ENCODE results near the gene HMX2. TPM values are rescaled to one million over a fixed set of nuclear protein-coding genes. Genes with fewer than 3 reads are reported as not detected.

HMX2 gene
- polyA plus RNA-seq, 4 donors, result 0.12 to 0.48 TPM; not detected in 2

GRCh38 chr10:123146894-123147634 is 872 bp upstream of the HMX2 start:
- H3K4me1 ChIP-seq (ENCODE audit: control insufficient read depth in 3 of 3, insufficient read depth in 2 of 3, low read depth in 1 of 3, low read length in 2 of 3), result peaks cover 0 to 7% (median 6%) of the 10 kb centered on the region in 3 donors
- FAIRE-seq, result no peak

GRCh38 chr10:123148414-123149161 is 652 bp downstream of the HMX2 start:
- DNase-seq (no peak), FAIRE-seq (no peak)
- H3K4me3 ChIP-seq (ENCODE audit: low read depth in 1 of 3, low read length in 3 of 3), result peak overlapping the region in 1 of 3 donors; percentile 27
- H3K4me1 ChIP-seq (ENCODE audit: control insufficient read depth in 3 of 3, insufficient read depth in 2 of 3, low read depth in 1 of 3, low read length in 2 of 3), result peaks cover 0 to 7% (median 6%) of the 10 kb centered on the region in 3 donors
- peaks cover 0 to 3% of the 10 kb centered on the region in 2 donors for H3K9me3 ChIP-seq (ENCODE audit: control insufficient read depth in 2 of 2, insufficient read depth in 1 of 2, low read depth in 1 of 2, low read length in 1 of 2)
- H3K27me3 ChIP-seq (ENCODE audit: control insufficient read depth in 3 of 3, insufficient read depth in 3 of 3, low read length in 3 of 3), result peaks cover 37 to 95% (median 66%) of the 10 kb centered on the region in 3 donors
- 3 to 5% (median 3%) methylated on average over 43 to 55 of the region's 55 CpGs for WGBS, 3 donors
- H3K36me3 ChIP-seq (ENCODE audit: control insufficient read depth in 3 of 3, insufficient read depth in 2 of 3, low read depth in 1 of 3, low read length in 3 of 3), result no peaks in the 10 kb centered on the region
- H3K27ac ChIP-seq (ENCODE audit: low read depth in 1 of 3, low read length in 2 of 3), result no peak overlapping the region

More at GRCh38 chr10:123146894-123147634, 872 bp upstream of the HMX2 start:
- Histone ChIP-seq H3K27me3 (ENCODE audit: control insufficient read depth in 3 of 3, insufficient read depth in 3 of 3, low read length in 3 of 3) (peaks cover 43 to 99% (median 81%) of the 10 kb centered on the region in 3 donors), H3K36me3 (ENCODE audit: control insufficient read depth in 3 of 3, insufficient read depth in 2 of 3, low read depth in 1 of 3, low read length in 3 of 3) (no peaks in the 10 kb centered on the region), H3K4me3 (ENCODE audit: low read depth in 1 of 3, low read length in 3 of 3) (no peak overlapping the region), H3K27ac (ENCODE audit: low read depth in 1 of 3, low read length in 2 of 3) (no peak overlapping the region), H3K9me3 (ENCODE audit: control insufficient read depth in 2 of 2, insufficient read depth in 1 of 2, low read depth in 1 of 2, low read length in 1 of 2) (peaks cover 0 to 3% of the 10 kb centered on the region in 2 donors)
- DNase-seq, result no peak
- 8 to 15% (median 11%) methylated on average over 24 of the region's 24 CpGs for WGBS, 3 donors

- DNase-seq (no peak), FAIRE-seq (no peak)
- peak overlapping the region in 1 of 3 donors; percentile 40 for H3K4me3 ChIP-seq (ENCODE audit: low read depth in 1 of 3, low read length in 3 of 3)
- H3K9me3 ChIP-seq (ENCODE audit: control insufficient read depth in 2 of 2, insufficient read depth in 1 of 2, low read depth in 1 of 2, low read length in 1 of 2), result peaks cover 0 to 3% of the 10 kb centered on the region in 2 donors
- 4 to 13% (median 8%) methylated on average over 12 of the region's 12 CpGs for WGBS, 3 donors
- peaks cover 0 to 7% (median 6%) of the 10 kb centered on the region in 3 donors for H3K4me1 ChIP-seq (ENCODE audit: control insufficient read depth in 3 of 3, insufficient read depth in 2 of 3, low read depth in 1 of 3, low read length in 2 of 3)
- H3K27me3 ChIP-seq (ENCODE audit: control insufficient read depth in 3 of 3, insufficient read depth in 3 of 3, low read length in 3 of 3), result peaks cover 37 to 92% (median 65%) of the 10 kb centered on the region in 3 donors
- H3K27ac ChIP-seq (ENCODE audit: low read depth in 1 of 3, low read length in 2 of 3), result no peak overlapping the region
- no peaks in the 10 kb centered on the region for H3K36me3 ChIP-seq (ENCODE audit: control insufficient read depth in 3 of 3, insufficient read depth in 2 of 3, low read depth in 1 of 3, low read length in 3 of 3)
Observed at GRCh38 chr10:123149162-123149567, 1.2 kb downstream of the HMX2 start.

- Histone ChIP-seq H3K36me3 (ENCODE audit: control insufficient read depth in 3 of 3, insufficient read depth in 2 of 3, low read depth in 1 of 3, low read length in 3 of 3) (no peaks in the 10 kb centered on the region), H3K27ac (ENCODE audit: low read depth in 1 of 3, low read length in 2 of 3) (no peak overlapping the region), H3K27me3 (ENCODE audit: control insufficient read depth in 3 of 3, insufficient read depth in 3 of 3, low read length in 3 of 3) (peaks cover 37 to 86% (median 59%) of the 10 kb centered on the region in 3 donors), H3K9me3 (ENCODE audit: control insufficient read depth in 2 of 2, insufficient read depth in 1 of 2, low read depth in 1 of 2, low read length in 1 of 2) (peaks cover 0 to 3% of the 10 kb centered on the region in 2 donors), H3K4me1 (ENCODE audit: control insufficient read depth in 3 of 3, insufficient read depth in 2 of 3, low read depth in 1 of 3, low read length in 2 of 3) (peaks cover 0 to 7% (median 6%) of the 10 kb centered on the region in 3 donors), H3K4me3 (ENCODE audit: low read depth in 1 of 3, low read length in 3 of 3) (peak overlapping the region in 1 of 3 donors; percentile 40)
- WGBS, 3 donors, result 1 to 4% (median 2%) methylated on average over 59 to 76 of the region's 76 CpGs
- DNase-seq (peak; percentile 14 to 69), FAIRE-seq (no peak)
Observed at GRCh38 chr10:123149568-123150270, 1.8 kb downstream of the HMX2 start.

GRCh38 chr10:123150271-123150985 is 2.5 kb downstream of the HMX2 start:
- FAIRE-seq, result no peak
- H3K4me1 ChIP-seq (ENCODE audit: control insufficient read depth in 3 of 3, insufficient read depth in 2 of 3, low read depth in 1 of 3, low read length in 2 of 3), result peaks cover 0 to 9% (median 7%) of the 10 kb centered on the region in 3 donors
- peaks cover 0 to 3% of the 10 kb centered on the region in 2 donors for H3K9me3 ChIP-seq (ENCODE audit: control insufficient read depth in 2 of 2, insufficient read depth in 1 of 2, low read depth in 1 of 2, low read length in 1 of 2)
- H3K36me3 ChIP-seq (ENCODE audit: control insufficient read depth in 3 of 3, insufficient read depth in 2 of 3, low read depth in 1 of 3, low read length in 3 of 3), result no peaks in the 10 kb centered on the region
- H3K27ac ChIP-seq (ENCODE audit: low read depth in 1 of 3, low read length in 2 of 3), result no peak overlapping the region
- H3K27me3 ChIP-seq (ENCODE audit: control insufficient read depth in 3 of 3, insufficient read depth in 3 of 3, low read length in 3 of 3), result peaks cover 34 to 79% (median 52%) of the 10 kb centered on the region in 3 donors
- WGBS, 3 donors, result 4 to 13% (median 5%) methylated on average over 34 of the region's 34 CpGs
- H3K4me3 ChIP-seq (ENCODE audit: low read depth in 1 of 3, low read length in 3 of 3), result peak overlapping the region in 2 of 3 donors; percentile 5 to 16
- no peak for DNase-seq

- DNase-seq, result peak in 1 of 2 donors; percentile 19
- 1 to 3% (median 2%) methylated on average over 56 of the region's 56 CpGs for WGBS, 3 donors
- peaks cover under 1 to 11% (median 7%) of the 10 kb centered on the region in 3 donors for H3K4me1 ChIP-seq (ENCODE audit: control insufficient read depth in 3 of 3, insufficient read depth in 2 of 3, low read depth in 1 of 3, low read length in 2 of 3)
Observed at GRCh38 chr10:123150986-123151736, 3.2 kb downstream of the HMX2 start.

GRCh38 chr10:123151737-123152135 is 3.8 kb downstream of the HMX2 start:
- H3K4me3 ChIP-seq (ENCODE audit: low read depth in 1 of 3, low read length in 3 of 3), result no peak overlapping the region
- H3K9me3 ChIP-seq (ENCODE audit: control insufficient read depth in 2 of 2, insufficient read depth in 1 of 2, low read depth in 1 of 2, low read length in 1 of 2), result peaks cover 0 to 3% of the 10 kb centered on the region in 2 donors
- H3K4me1 ChIP-seq (ENCODE audit: control insufficient read depth in 3 of 3, insufficient read depth in 2 of 3, low read depth in 1 of 3, low read length in 2 of 3), result peaks cover 6 to 11% (median 7%) of the 10 kb centered on the region in 3 donors
- FAIRE-seq (no peak), DNase-seq (no peak)
- peaks cover 0 to 2% (median 1%) of the 10 kb centered on the region in 3 donors for H3K36me3 ChIP-seq (ENCODE audit: control insufficient read depth in 3 of 3, insufficient read depth in 2 of 3, low read depth in 1 of 3, low read length in 3 of 3)
- H3K27ac ChIP-seq (ENCODE audit: low read depth in 1 of 3, low read length in 2 of 3), result no peak overlapping the region
- 14 to 24% (median 20%) methylated on average over 7 of the region's 7 CpGs for WGBS, 3 donors
- peaks cover 32 to 66% (median 43%) of the 10 kb centered on the region in 3 donors for H3K27me3 ChIP-seq (ENCODE audit: control insufficient read depth in 3 of 3, insufficient read depth in 3 of 3, low read length in 3 of 3)

More at GRCh38 chr10:123150986-123151736, 3.2 kb downstream of the HMX2 start:
- peaks cover 34 to 72% (median 48%) of the 10 kb centered on the region in 3 donors for H3K27me3 ChIP-seq (ENCODE audit: control insufficient read depth in 3 of 3, insufficient read depth in 3 of 3, low read length in 3 of 3)
- FAIRE-seq, result no peak
- peaks cover 0 to under 1% (median 0%) of the 10 kb centered on the region in 3 donors for H3K36me3 ChIP-seq (ENCODE audit: control insufficient read depth in 3 of 3, insufficient read depth in 2 of 3, low read depth in 1 of 3, low read length in 3 of 3)
- no peak overlapping the region for H3K27ac ChIP-seq (ENCODE audit: low read depth in 1 of 3, low read length in 2 of 3)
- peaks cover 0 to 3% of the 10 kb centered on the region in 2 donors for H3K9me3 ChIP-seq (ENCODE audit: control insufficient read depth in 2 of 2, insufficient read depth in 1 of 2, low read depth in 1 of 2, low read length in 1 of 2)
- H3K4me3 ChIP-seq (ENCODE audit: low read depth in 1 of 3, low read length in 3 of 3), result peak overlapping the region in 2 of 3 donors; percentile 5 to 24
